ENCODE data around the gene DDN. TPM values are rescaled to one million over a fixed set of nuclear protein-coding genes. Genes with fewer than 3 reads are reported as not detected.

Gene DDN
- total and polyA plus RNA-seq, 2 donors (not counting 3 experiments of a cell fraction or from before 2014, with no cell fraction given), result 0.07 to 0.22 TPM

DNA sequence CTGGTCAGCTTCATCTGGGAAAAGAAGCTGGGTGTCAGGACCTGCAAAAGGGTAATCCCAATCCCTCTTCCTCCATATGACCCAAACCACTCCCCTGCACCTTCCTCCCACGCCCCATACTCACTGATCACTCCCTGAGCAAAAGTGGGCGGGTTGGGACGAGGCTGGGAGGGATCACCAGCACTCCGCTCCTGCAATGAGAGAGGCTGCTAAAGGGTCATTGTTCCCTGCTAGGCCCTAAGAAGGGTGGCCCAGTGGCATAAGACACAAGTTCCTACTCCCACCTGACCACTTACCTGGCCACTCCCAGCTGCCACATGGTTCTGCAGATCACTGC is 35.1 kb upstream of the DDN start:
- ChIA-PET CTCF (interaction anchor here (1.9 kb wide), 1 partner anchor 10 kb away, joined by 12 read pairs; no protein-coding TSS in a partner anchor), POLR2A (interaction anchor here (1.4 kb wide), 1 partner anchor 14 kb away, joined by 5 read pairs; no protein-coding TSS in a partner anchor)
- dilution Hi-C loops (cut with MboI; ENCODE audit: extremely low pct_ligation_motif_present, low sequenced_read_pairs) (no loop called here), intact Hi-C loops (cut with micrococcal nuclease) (no loop called here)
- Histone ChIP-seq H3K9me3 (replicated peaks; ENCODE audit: control insufficient read depth, insufficient read depth, low read length) (no peaks in the 10 kb centered on the region), H3K9ac (replicated peaks; ENCODE audit: extremely low read depth, insufficient read depth, low read length) (no peak overlapping the region), H3K36me3 (ENCODE audit: control insufficient read depth in 2 of 2, extremely low read depth in 1 of 2, insufficient read depth in 2 of 2, low read length in 2 of 2) (peaks cover 39 to 74% of the 10 kb centered on the region in 2 experiments), H2AFZ (ENCODE audit: low read depth, low read length) (no peak overlapping the region), H3K4me1 (ENCODE audit: control insufficient read depth, extremely low read depth, insufficient read depth, low read length) (no peaks in the 10 kb centered on the region), H4K20me1 (replicated peaks; ENCODE audit: control insufficient read depth, extremely low read depth, insufficient read depth, low read length) (no peaks in the 10 kb centered on the region), H3K4me3 (replicated peaks in 1 of 3; ENCODE audit: insufficient read depth in 1 of 3, low read depth in 1 of 3, low read length in 3 of 3) (no peak overlapping the region), H3K27ac (ENCODE audit: insufficient read depth, low read depth, low read length) (no peak overlapping the region), H3K4me2 (ENCODE audit: insufficient read depth, low read length) (no peak overlapping the region), H3K79me2 (ENCODE audit: control insufficient read depth, insufficient read depth, low read length) (no peaks in the 10 kb centered on the region), H3K9me1 (replicated peaks; ENCODE audit: control insufficient read depth, extremely low read depth, insufficient read depth, low read length) (no peaks in the 10 kb centered on the region), H3K27me3 (ENCODE audit: control insufficient read depth in 2 of 2, insufficient read depth in 2 of 2, low read length in 2 of 2) (no peaks in the 10 kb centered on the region)
- BruUV-seq (replicated peaks), result no TSS peak
- DNase-seq (ENCODE audit: low read depth, low spot score) (no peak), FAIRE-seq (no peak)
- TF ChIP-seq MYC (IDR thresholded peaks at IDR 0.05; ENCODE audit: low read depth, low read length) (no peak), GATA2 (IDR thresholded peaks at IDR 0.05; ENCODE audit: insufficient read depth, insufficient read length, low read depth, low read length) (no peak), POLR2A (IDR thresholded peaks at IDR 0.05; ENCODE audit: low read depth, low read length) (no peak), JUN (IDR thresholded peaks at IDR 0.05; ENCODE audit: borderline replicate concordance, insufficient read depth, insufficient read length, low read depth) (no peak), POLR2AphosphoS5 (IDR thresholded peaks at IDR 0.05; ENCODE audit: insufficient read depth, low read depth, low read length) (no peak), FOS (IDR thresholded peaks at IDR 0.05; ENCODE audit: borderline replicate concordance, insufficient read depth, low read length) (no peak), EZH2 (IDR thresholded peaks at IDR 0.05; ENCODE audit: borderline replicate concordance, low read depth, low read length, severe bottlenecking) (no peak)
- TF ChIP-seq, protein P1, sequence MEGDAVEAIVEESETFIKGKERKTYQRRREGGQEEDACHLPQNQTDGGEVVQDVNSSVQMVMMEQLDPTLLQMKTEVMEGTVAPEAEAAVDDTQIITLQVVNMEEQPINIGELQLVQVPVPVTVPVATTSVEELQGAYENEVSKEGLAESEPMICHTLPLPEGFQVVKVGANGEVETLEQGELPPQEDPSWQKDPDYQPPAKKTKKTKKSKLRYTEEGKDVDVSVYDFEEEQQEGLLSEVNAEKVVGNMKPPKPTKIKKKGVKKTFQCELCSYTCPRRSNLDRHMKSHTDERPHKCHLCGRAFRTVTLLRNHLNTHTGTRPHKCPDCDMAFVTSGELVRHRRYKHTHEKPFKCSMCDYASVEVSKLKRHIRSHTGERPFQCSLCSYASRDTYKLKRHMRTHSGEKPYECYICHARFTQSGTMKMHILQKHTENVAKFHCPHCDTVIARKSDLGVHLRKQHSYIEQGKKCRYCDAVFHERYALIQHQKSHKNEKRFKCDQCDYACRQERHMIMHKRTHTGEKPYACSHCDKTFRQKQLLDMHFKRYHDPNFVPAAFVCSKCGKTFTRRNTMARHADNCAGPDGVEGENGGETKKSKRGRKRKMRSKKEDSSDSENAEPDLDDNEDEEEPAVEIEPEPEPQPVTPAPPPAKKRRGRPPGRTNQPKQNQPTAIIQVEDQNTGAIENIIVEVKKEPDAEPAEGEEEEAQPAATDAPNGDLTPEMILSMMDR (IDR thresholded peaks at IDR 0.05; ENCODE audit: extremely low read depth in 1 of 2, insufficient read depth in 1 of 2, low read depth in 1 of 2, low read length in 2 of 2), result no peak
- TF ChIP-seq, protein P2, sequence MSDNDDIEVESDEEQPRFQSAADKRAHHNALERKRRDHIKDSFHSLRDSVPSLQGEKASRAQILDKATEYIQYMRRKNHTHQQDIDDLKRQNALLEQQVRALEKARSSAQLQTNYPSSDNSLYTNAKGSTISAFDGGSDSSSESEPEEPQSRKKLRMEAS (IDR thresholded peaks at IDR 0.05; ENCODE audit: insufficient read depth, insufficient read length), result no peak

All from endothelial cell of umbilical vein (primary cell).